K562 (cell line): ENCODE data around the gene ATAD3C. TPM values are rescaled to one million over a fixed set of nuclear protein-coding genes. Genes with fewer than 3 reads are reported as not detected.

Experiments
- ARID4B ChIP-seq: sonication (generic); formaldehyde crosslinking; IDR thresholded peaks from 2 replicates; pipeline ENCODE4 v1.8.0; 2022; ENCODE audit warnings: mild to moderate bottlenecking, missing genetic modification reagents
- CBFA2T3 ChIP-seq: fragments of 450-650 bp; IDR thresholded peaks from 2 replicates; pipeline ENCODE4 v1.6.1; 2017
- CBX2 ChIP-seq: fragments of 200-600 bp; sonication (generic); IDR thresholded peaks from one replicate; pipeline ENCODE4 v1.6.1; 2012; ENCODE audit warnings: mild to moderate bottlenecking, low read length, inconsistent platforms; ENCODE audit not compliant: insufficient read depth, poor library complexity, severe bottlenecking
- EP300 ChIP-seq: IDR thresholded peaks from 2 replicates; pipeline ENCODE4 v1.6.1; 2012; ENCODE audit warnings: low read length, improper control_type of control experiment
- HOXB6 ChIP-seq: fragments of 250-450 bp; sonication (Bioruptor Pico); IDR thresholded peaks from 2 replicates; pipeline ENCODE4 v1.5.1; 2022; ENCODE audit warnings: mild to moderate bottlenecking, borderline replicate concordance
- HSF4 ChIP-seq: fragments of 250-450 bp; sonication (Bioruptor Pico); IDR thresholded peaks from 2 replicates; pipeline ENCODE4 v2.1.2; 2022; ENCODE audit warnings: mild to moderate bottlenecking, moderate library complexity, borderline replicate concordance
- IRF1 ChIP-seq: sonication (generic); formaldehyde crosslinking; IDR thresholded peaks from 2 replicates; pipeline ENCODE4 v1.8.0; 2022; ENCODE audit warnings: missing genetic modification reagents, mild to moderate bottlenecking, borderline replicate concordance
- MITF ChIP-seq: IDR thresholded peaks from 2 replicates; pipeline ENCODE4 v1.6.1; 2014; ENCODE audit warnings: antibody characterized with exemption
- PURB ChIP-seq: sonication (generic); formaldehyde crosslinking; IDR thresholded peaks from 2 replicates; pipeline ENCODE4 v1.9.0; 2021; ENCODE audit warnings: low read depth, mild to moderate bottlenecking, missing genetic modification reagents
- SFPQ ChIP-seq: fragments of 200-400 bp; formaldehyde crosslinking; IDR thresholded peaks from 2 replicates; pipeline ENCODE4 v1.6.1; 2017; ENCODE audit warnings: mild to moderate bottlenecking, low read depth, low read length, moderate library complexity
- SMARCE1 ChIP-seq: fragments of 450-650 bp; IDR thresholded peaks from 2 replicates; pipeline ENCODE4 v1.7.1; 2016; ENCODE audit warnings: mild to moderate bottlenecking
- SNAPC5 ChIP-seq: fragments of 250-450 bp; sonication (Bioruptor Pico); IDR thresholded peaks from 2 replicates; pipeline ENCODE4 v1.8.0; 2021; ENCODE audit warnings: moderate library complexity, mild to moderate bottlenecking, inconsistent platforms
- SNRNP70 ChIP-seq: fragments of 200-400 bp; formaldehyde crosslinking; optimal IDR thresholded peaks from 2 replicates; pipeline ENCODE3; 2017; ENCODE audit warnings: low read depth, low read length
- ZEB2 ChIP-seq: fragments of 450-650 bp; IDR thresholded peaks from 2 replicates; pipeline ENCODE4 v1.6.1; 2016
- ZNF133 ChIP-seq: fragments of 250-450 bp; sonication (Bioruptor Pico); IDR thresholded peaks from 2 replicates; pipeline ENCODE4 v1.4.0; 2020; ENCODE audit warnings: mild to moderate bottlenecking
- ZNF212 ChIP-seq: fragments of 450-650 bp; formaldehyde crosslinking; IDR thresholded peaks from 2 replicates; pipeline ENCODE4 v1.4.0; 2020; ENCODE audit warnings: mild to moderate bottlenecking
- ZNF586 ChIP-seq: fragments of 450-650 bp; formaldehyde crosslinking; conservative IDR thresholded peaks from 2 replicates; pipeline ENCODE4 v1.4.0; 2020; ENCODE audit warnings: mild to moderate bottlenecking, moderate library complexity
- polyA plus RNA-seq, 8 experiments: library from polyadenylated mRNA; depleted of rRNA in 4 of 8; stranded (reverse) in 5 of 8; unstranded in 3 of 8; fragments of >200 nt; fragmentation: Nextera tagmentation in 2 of 8; fragmentation: Illumina TruSeq in 1 of 8; extraction: Ambion mirVana in 2 of 8; extraction: Trizol in 1 of 8; gene quantifications; 2 replicates each; pipeline versions ENCODE4 v1.2.1 to v1.2.3, GENCODE V29; 2011 to 2014; ENCODE audit warnings: inconsistent platforms in 1 of 8, missing spikeins in 1 of 8
- total RNA-seq, 7 experiments: library from RNA; depleted of rRNA in 6 of 7; stranded (reverse); fragments of >200 nt in 6 of 7; fragmentation: Illumina TruSeq in 2 of 7; extraction: Trizol in 2 of 7; gene quantifications; 2 replicates each; pipeline versions ENCODE4 v1.2.1 to v1.2.3, GENCODE V29; 2011 to 2021; ENCODE audit warnings: low replicate concordance in 1 of 7

The ATAD3C gene
- total and polyA plus RNA-seq, 9 of the 15 experiments (the other 6 are each of a cell fraction or from before 2014, with no cell fraction given), result 0.03 to 0.18 TPM; not detected in 7

GRCh38 chr1:1407636-1408318 is 41.7 kb upstream of the ATAD3C start (continued):
- TF ChIP-seq MITF, result no peak
- no peak for TF ChIP-seq ZEB2
- TF ChIP-seq CBFA2T3, result no peak
- TF ChIP-seq SFPQ, result no peak
- TF ChIP-seq ZNF212 (CRISPR knock-in tag), result no peak
- TF ChIP-seq ARID4B (CRISPR knock-in tag), result peak; percentile 17; the same call in 1 of the 2 replicates
- TF ChIP-seq ZNF133 (CRISPR knock-in tag), result no peak
- TF ChIP-seq EP300, result no peak
- TF ChIP-seq CBX2, result no peak
- no peak for TF ChIP-seq PURB (CRISPR knock-in tag)
- no peak for TF ChIP-seq ZNF586 (CRISPR knock-in tag)
- TF ChIP-seq HOXB6 (CRISPR knock-in tag), result no peak
- TF ChIP-seq SMARCE1, result no peak
- TF ChIP-seq IRF1 (CRISPR knock-in tag), result no peak
- peak; percentile 37 for TF ChIP-seq SNRNP70
- TF ChIP-seq SNAPC5 (CRISPR knock-in tag), result no peak
- TF ChIP-seq HSF4 (CRISPR knock-in tag), result no peak
